Vagina (tissue), 2 donors: Measurements from ENCODE around the gene ZMYND8.

Experiments
- POLR2A ChIP-seq, 2 donors: fragments of 450-650 bp; IDR thresholded peaks; one replicate each; pipeline ENCODE4 v1.6.1; 2017; ENCODE audit warnings: antibody characterized with exemption in 2 of 2, mild to moderate bottlenecking in 2 of 2, moderate library complexity in 2 of 2
- POLR2AphosphoS5 ChIP-seq, 2 donors: sonication (generic); formaldehyde crosslinking; IDR thresholded peaks; one replicate each; pipeline ENCODE4 v1.9.0; 2017; ENCODE audit warnings: antibody characterized with exemption in 2 of 2, mild to moderate bottlenecking in 2 of 2, low read depth in 1 of 2; ENCODE audit not compliant: insufficient read depth in 1 of 2
- TF ChIP-seq, protein P1 (sequence below), 3 experiments: fragments of 450-650 bp in 2 of 3; fragments of 200-600 bp in 1 of 3; sonication (generic) in 1 of 3; IDR thresholded peaks; one replicate each; pipeline ENCODE4 v1.5.1; 2017 to 2019; ENCODE audit warnings: antibody characterized with exemption in 3 of 3, mild to moderate bottlenecking in 2 of 3, moderate library complexity in 2 of 3

DNA sequence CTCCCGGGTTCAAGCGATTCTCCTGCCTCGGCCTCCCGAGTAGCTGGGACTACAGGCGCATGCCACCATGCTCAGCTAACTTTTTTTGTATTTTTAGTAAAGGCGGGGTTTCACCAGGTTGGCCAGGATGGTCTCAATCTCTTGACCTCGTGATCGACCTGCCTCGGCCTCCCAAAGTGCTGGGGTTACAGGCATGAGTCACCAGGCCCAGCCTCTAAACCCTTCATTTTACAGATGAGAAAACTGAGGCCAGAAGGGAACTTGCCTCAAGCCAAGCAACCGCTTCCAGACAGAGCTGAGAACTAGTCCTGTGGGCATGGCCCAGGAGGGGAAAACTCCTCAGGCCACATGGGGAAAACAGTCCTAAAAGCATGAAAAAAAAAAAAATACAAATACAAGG, 47.1 kb downstream of the ZMYND8 start:
- TF ChIP-seq, protein P1, sequence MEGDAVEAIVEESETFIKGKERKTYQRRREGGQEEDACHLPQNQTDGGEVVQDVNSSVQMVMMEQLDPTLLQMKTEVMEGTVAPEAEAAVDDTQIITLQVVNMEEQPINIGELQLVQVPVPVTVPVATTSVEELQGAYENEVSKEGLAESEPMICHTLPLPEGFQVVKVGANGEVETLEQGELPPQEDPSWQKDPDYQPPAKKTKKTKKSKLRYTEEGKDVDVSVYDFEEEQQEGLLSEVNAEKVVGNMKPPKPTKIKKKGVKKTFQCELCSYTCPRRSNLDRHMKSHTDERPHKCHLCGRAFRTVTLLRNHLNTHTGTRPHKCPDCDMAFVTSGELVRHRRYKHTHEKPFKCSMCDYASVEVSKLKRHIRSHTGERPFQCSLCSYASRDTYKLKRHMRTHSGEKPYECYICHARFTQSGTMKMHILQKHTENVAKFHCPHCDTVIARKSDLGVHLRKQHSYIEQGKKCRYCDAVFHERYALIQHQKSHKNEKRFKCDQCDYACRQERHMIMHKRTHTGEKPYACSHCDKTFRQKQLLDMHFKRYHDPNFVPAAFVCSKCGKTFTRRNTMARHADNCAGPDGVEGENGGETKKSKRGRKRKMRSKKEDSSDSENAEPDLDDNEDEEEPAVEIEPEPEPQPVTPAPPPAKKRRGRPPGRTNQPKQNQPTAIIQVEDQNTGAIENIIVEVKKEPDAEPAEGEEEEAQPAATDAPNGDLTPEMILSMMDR (IDR thresholded peaks at IDR 0.05): no peak
- no peak for TF ChIP-seq POLR2A (IDR thresholded peaks at IDR 0.05)
- TF ChIP-seq POLR2AphosphoS5 (IDR thresholded peaks at IDR 0.05; ENCODE audit: insufficient read depth in 1 of 2, low read depth in 1 of 2): no peak
